Rectal smooth muscle tissue (tissue), 1 donor: ENCODE measurements around the gene MAP3K1.

ENCODE experiments used
- H3K27ac ChIP-seq: one replicate; pipeline ENCODE4 v1.7.0; 2013; ENCODE audit warnings: low read depth, low read length, inconsistent platforms
- H3K27me3 ChIP-seq: one replicate; pipeline ENCODE4 v1.7.0; 2013; ENCODE audit warnings: low read length; ENCODE audit not compliant: control insufficient read depth, insufficient read depth
- H3K36me3 ChIP-seq: one replicate; pipeline ENCODE4 v1.7.0; 2013; ENCODE audit warnings: low read length; ENCODE audit not compliant: control insufficient read depth, insufficient read depth
- H3K4me1 ChIP-seq: one replicate; pipeline ENCODE4 v1.7.0; 2013; ENCODE audit warnings: low read length; ENCODE audit not compliant: control insufficient read depth, insufficient read depth
- H3K4me3 ChIP-seq: one replicate; pipeline ENCODE4 v1.7.0; 2013; ENCODE audit warnings: low read length
- H3K9ac ChIP-seq: one replicate; pipeline ENCODE4 v1.7.0; 2013; ENCODE audit warnings: low read length

MAP3K1 gene

GRCh38 chr5:56837956-56838355 lies 22.6 kb downstream of the MAP3K1 start:
- no peaks in the 10 kb centered on the region for H3K27me3 ChIP-seq
- H3K4me1 ChIP-seq, result no peaks in the 10 kb centered on the region
- no peak overlapping the region for H3K27ac ChIP-seq
- H3K36me3 ChIP-seq, result no peaks in the 10 kb centered on the region
- H3K4me3 ChIP-seq, result no peak overlapping the region
- H3K9ac ChIP-seq, result no peak overlapping the region

GRCh38 chr5:56838409-56839039 lies 23.2 kb downstream of the MAP3K1 start:
- no peaks in the 10 kb centered on the region for H3K4me1 ChIP-seq
- peaks cover 2% of the 10 kb centered on the region for H3K36me3 ChIP-seq
- H3K27ac ChIP-seq, result no peak overlapping the region
- no peak overlapping the region for H3K9ac ChIP-seq
- H3K4me3 ChIP-seq, result no peak overlapping the region
- no peaks in the 10 kb centered on the region for H3K27me3 ChIP-seq

- Histone ChIP-seq H3K27ac (no peak overlapping the region), H3K4me3 (no peak overlapping the region), H3K36me3 (peaks cover 2% of the 10 kb centered on the region), H3K9ac (no peak overlapping the region), H3K27me3 (no peaks in the 10 kb centered on the region), H3K4me1 (no peaks in the 10 kb centered on the region)
These were observed 23.7 kb downstream of the MAP3K1 start for GRCh38 chr5:56839062-56839461.

GRCh38 chr5:56840597-56840996 lies 25.2 kb downstream of the MAP3K1 start:
- Histone ChIP-seq H3K27ac (no peak overlapping the region), H3K4me1 (no peaks in the 10 kb centered on the region), H3K27me3 (no peaks in the 10 kb centered on the region), H3K4me3 (no peak overlapping the region), H3K36me3 (peaks cover 2% of the 10 kb centered on the region), H3K9ac (no peak overlapping the region)

GRCh38 chr5:56845277-56845676 lies 29.9 kb downstream of the MAP3K1 start:
- Histone ChIP-seq H3K4me1 (peaks cover 3% of the 10 kb centered on the region), H3K27me3 (no peaks in the 10 kb centered on the region)

GRCh38 chr5:56845904-56846480 lies 30.6 kb downstream of the MAP3K1 start:
- Histone ChIP-seq H3K36me3 (peaks cover 2% of the 10 kb centered on the region), H3K4me3 (no peak overlapping the region), H3K27me3 (no peaks in the 10 kb centered on the region), H3K4me1 (peaks cover 3% of the 10 kb centered on the region), H3K27ac (no peak overlapping the region), H3K9ac (no peak overlapping the region)

More at GRCh38 chr5:56845277-56845676, 29.9 kb downstream of the MAP3K1 start:
- peaks cover 2% of the 10 kb centered on the region for H3K36me3 ChIP-seq
- no peak overlapping the region for H3K27ac ChIP-seq
- H3K4me3 ChIP-seq, result no peak overlapping the region
- no peak overlapping the region for H3K9ac ChIP-seq

GRCh38 chr5:56848206-56848605 lies 32.9 kb downstream of the MAP3K1 start:
- no peak overlapping the region for H3K4me3 ChIP-seq
- H3K9ac ChIP-seq, result no peak overlapping the region
- peaks cover 6% of the 10 kb centered on the region for H3K4me1 ChIP-seq
- no peaks in the 10 kb centered on the region for H3K27me3 ChIP-seq
- no peak overlapping the region for H3K27ac ChIP-seq
- peaks cover under 1% of the 10 kb centered on the region for H3K36me3 ChIP-seq

- Histone ChIP-seq H3K27me3 (no peaks in the 10 kb centered on the region), H3K36me3 (no peaks in the 10 kb centered on the region), H3K9ac (no peak overlapping the region), H3K4me1 (peaks cover 6% of the 10 kb centered on the region), H3K4me3 (no peak overlapping the region), H3K27ac (no peak overlapping the region)
These were observed 34.3 kb downstream of the MAP3K1 start for GRCh38 chr5:56849671-56850070.

GRCh38 chr5:56850423-56850822 lies 35.1 kb downstream of the MAP3K1 start:
- no peak overlapping the region for H3K27ac ChIP-seq
- peaks cover 6% of the 10 kb centered on the region for H3K4me1 ChIP-seq
- no peak overlapping the region for H3K4me3 ChIP-seq
- H3K9ac ChIP-seq, result no peak overlapping the region
- no peaks in the 10 kb centered on the region for H3K36me3 ChIP-seq
- no peaks in the 10 kb centered on the region for H3K27me3 ChIP-seq

- peaks cover 6% of the 10 kb centered on the region for H3K4me1 ChIP-seq
- no peaks in the 10 kb centered on the region for H3K27me3 ChIP-seq
- H3K36me3 ChIP-seq, result no peaks in the 10 kb centered on the region
- H3K27ac ChIP-seq, result no peak overlapping the region
- no peak overlapping the region for H3K4me3 ChIP-seq
- no peak overlapping the region for H3K9ac ChIP-seq
These were observed 36.1 kb downstream of the MAP3K1 start for GRCh38 chr5:56851258-56851941.

- Histone ChIP-seq H3K4me3 (no peak overlapping the region), H3K27ac (no peak overlapping the region), H3K36me3 (no peaks in the 10 kb centered on the region), H3K4me1 (peaks cover 3% of the 10 kb centered on the region), H3K9ac (no peak overlapping the region), H3K27me3 (no peaks in the 10 kb centered on the region)
These were observed 37.1 kb downstream of the MAP3K1 start for GRCh38 chr5:56852228-56853000.

GRCh38 chr5:56853698-56854097 lies 38.3 kb downstream of the MAP3K1 start:
- Histone ChIP-seq H3K27ac (no peak overlapping the region), H3K4me1 (peaks cover 3% of the 10 kb centered on the region), H3K27me3 (no peaks in the 10 kb centered on the region), H3K4me3 (no peak overlapping the region), H3K36me3 (no peaks in the 10 kb centered on the region), H3K9ac (no peak overlapping the region)
